Measurements from ENCODE around the gene PSMD12. TPM values are rescaled to one million over a fixed set of nuclear protein-coding genes. Genes with fewer than 3 reads are reported as not detected.
"Not testable (repeated sequence)": the region's sequence is repeated elsewhere in the genome, so short reads cannot be mapped to it uniquely, and the experiment has no call there.

The PSMD12 gene
- total RNA-seq, 1 experiment from 2014 or later = 21.3 TPM

- in situ Hi-C loops (cut with HindIII; ENCODE audit: low sequenced_read_pairs) = no loop called here
- no peak for DNase-seq (ENCODE audit: low spot score)
These were observed 4.2 kb downstream of the PSMD12 start for GRCh38 chr17:67362173-67362572.

- in situ Hi-C loops (cut with HindIII; ENCODE audit: low sequenced_read_pairs) = no loop called here
- no peak for DNase-seq (ENCODE audit: low spot score)
These were observed 5.5 kb downstream of the PSMD12 start for GRCh38 chr17:67360880-67361279.

- in situ Hi-C loops (cut with HindIII; ENCODE audit: low sequenced_read_pairs) = no loop called here
- DNase-seq (ENCODE audit: low spot score) = peak; percentile 31
These were observed 6.2 kb downstream of the PSMD12 start for GRCh38 chr17:67359960-67360791.

- DNase-seq (ENCODE audit: low spot score) = no peak
- in situ Hi-C loops (cut with HindIII; ENCODE audit: low sequenced_read_pairs) = no loop called here
These were observed 7.8 kb downstream of the PSMD12 start for GRCh38 chr17:67358612-67359011.

GRCh38 chr17:67353929-67354574 is 12.3 kb downstream of the PSMD12 start:
- in situ Hi-C loops (cut with HindIII; ENCODE audit: low sequenced_read_pairs) = no loop called here
- DNase-seq (ENCODE audit: low spot score) = no peak

GRCh38 chr17:67353161-67353560 is 13.2 kb downstream of the PSMD12 start:
- in situ Hi-C loops (cut with HindIII; ENCODE audit: low sequenced_read_pairs) = no loop called here

GRCh38 chr17:67349420-67349819 is 17.0 kb downstream of the PSMD12 start:
- in situ Hi-C loops (cut with HindIII; ENCODE audit: low sequenced_read_pairs) = no loop called here
- DNase-seq (ENCODE audit: low spot score) = no peak

More at GRCh38 chr17:67353161-67353560, 13.2 kb downstream of the PSMD12 start:
- no peak for DNase-seq (ENCODE audit: low spot score)

- in situ Hi-C loops (cut with HindIII; ENCODE audit: low sequenced_read_pairs) = no loop called here
- DNase-seq (ENCODE audit: low spot score) = no peak
These were observed 18.6 kb downstream of the PSMD12 start for GRCh38 chr17:67347826-67348225.

- in situ Hi-C loops (cut with HindIII; ENCODE audit: low sequenced_read_pairs) = no loop called here
- DNase-seq (ENCODE audit: low spot score) = no peak
These were observed 23.1 kb downstream of the PSMD12 start for GRCh38 chr17:67343237-67343636.

GRCh38 chr17:67338353-67338752 is 28.0 kb downstream of the PSMD12 start:
- DNase-seq (ENCODE audit: low spot score); in situ Hi-C loops (cut with HindIII; ENCODE audit: low sequenced_read_pairs): not testable (repeated sequence)

GRCh38 chr17:67336859-67337258 is 29.5 kb downstream of the PSMD12 start:
- DNase-seq (ENCODE audit: low spot score) = no peak
- in situ Hi-C loops (cut with HindIII; ENCODE audit: low sequenced_read_pairs) = no loop called here

- DNase-seq (ENCODE audit: low spot score) = no peak
- in situ Hi-C loops (cut with HindIII; ENCODE audit: low sequenced_read_pairs) = no loop called here
These were observed 31.0 kb downstream of the PSMD12 start for GRCh38 chr17:67335245-67335835.

- DNase-seq (ENCODE audit: low spot score); in situ Hi-C loops (cut with HindIII; ENCODE audit: low sequenced_read_pairs): not testable (repeated sequence)
These were observed 34.2 kb downstream of the PSMD12 start for GRCh38 chr17:67332162-67332508.

GRCh38 chr17:67331381-67332161 is 34.8 kb downstream of the PSMD12 start:
- in situ Hi-C loops (cut with HindIII; ENCODE audit: low sequenced_read_pairs); DNase-seq (ENCODE audit: low spot score): not testable (repeated sequence)

- in situ Hi-C loops (cut with HindIII; ENCODE audit: low sequenced_read_pairs) = no loop called here
- DNase-seq (ENCODE audit: low spot score) = no peak
These were observed 38.4 kb downstream of the PSMD12 start for GRCh38 chr17:67328026-67328425.

GRCh38 chr17:67326959-67327745 is 39.2 kb downstream of the PSMD12 start:
- DNase-seq (ENCODE audit: low spot score); in situ Hi-C loops (cut with HindIII; ENCODE audit: low sequenced_read_pairs): not testable (repeated sequence)

- DNase-seq (ENCODE audit: low spot score) = no peak
- in situ Hi-C loops (cut with HindIII; ENCODE audit: low sequenced_read_pairs) = no loop called here
These were observed 39.9 kb downstream of the PSMD12 start for GRCh38 chr17:67326440-67326839.

GRCh38 chr17:67324330-67324729 is 42.0 kb downstream of the PSMD12 start:
- in situ Hi-C loops (cut with HindIII; ENCODE audit: low sequenced_read_pairs) = no loop called here
- DNase-seq (ENCODE audit: low spot score) = no peak

GRCh38 chr17:67323445-67323844 is 42.9 kb downstream of the PSMD12 start:
- in situ Hi-C loops (cut with HindIII; ENCODE audit: low sequenced_read_pairs) = no loop called here
- no peak for DNase-seq (ENCODE audit: low spot score)
